NCI-H345 treated with DMSO at 0.1 percent for 48 hours (cell line): ENCODE measurements around the gene ITGA7.

Experiments used
- DNase-seq: peaks from one replicate; lab custom pipeline; 2025; ENCODE audit not compliant: unreplicated experiment; lab: John Stamatoyannopoulos, UW

Gene ITGA7

GRCh38 chr12:55707841-55708694, at the start of gene ITGA7:
Gene ITGA7 (minus strand): TSS chr12:55707904. CDS start chr12:55707682, 222 bp downstream.
- DNase-seq, result peak; percentile 48

GRCh38 chr12:55755246-55755645, 47.5 kb upstream of the ITGA7 start:
- no peak for DNase-seq

- no peak for DNase-seq
Observed at GRCh38 chr12:55748230-55748993, 40.7 kb upstream of the ITGA7 start.

GRCh38 chr12:55746913-55747231, 39.2 kb upstream of the ITGA7 start:
- DNase-seq, result no peak

GRCh38 chr12:55746174-55746912, 38.6 kb upstream of the ITGA7 start:
- no peak for DNase-seq

- DNase-seq, result peak; percentile 33
Observed at GRCh38 chr12:55745361-55746173, 37.9 kb upstream of the ITGA7 start.

GRCh38 chr12:55744340-55745030, 36.8 kb upstream of the ITGA7 start:
- DNase-seq, result no peak

- DNase-seq, result no peak
Observed at GRCh38 chr12:55743406-55744339, 36.0 kb upstream of the ITGA7 start.

GRCh38 chr12:55742719-55743405, 35.2 kb upstream of the ITGA7 start, which contains the start of gene GDF11:
Gene GDF11 (plus strand): TSS chr12:55743122. CDS start chr12:55743317, 195 bp downstream.
- peak; percentile 53 for DNase-seq

GRCh38 chr12:55741931-55742680, 34.4 kb upstream of the ITGA7 start:
- no peak for DNase-seq

GRCh38 chr12:55739025-55739378, 31.3 kb upstream of the ITGA7 start:
- no peak for DNase-seq

GRCh38 chr12:55738123-55739024, 30.7 kb upstream of the ITGA7 start:
- DNase-seq, result peak; percentile 75

- no peak for DNase-seq
Observed at GRCh38 chr12:55737581-55738122, 29.9 kb upstream of the ITGA7 start.

- peak; percentile 26 for DNase-seq
Observed at GRCh38 chr12:55736780-55737580, 29.3 kb upstream of the ITGA7 start.

GRCh38 chr12:55736076-55736475, 28.4 kb upstream of the ITGA7 start:
- DNase-seq, result no peak

GRCh38 chr12:55734595-55734994, 26.9 kb upstream of the ITGA7 start:
- no peak for DNase-seq
